HepG2 (cell line): ENCODE data around the gene PTPN18. TPM values are rescaled to one million over a fixed set of nuclear protein-coding genes. Genes with fewer than 3 reads are reported as not detected.

Experiments used
- ARNT2 ChIP-seq: sonication (generic); formaldehyde crosslinking; IDR thresholded peaks from 2 replicates; pipeline ENCODE4 v1.8.0; 2022; ENCODE audit warnings: mild to moderate bottlenecking, low read depth, missing genetic modification reagents, moderate library complexity
- ATF7 ChIP-seq, 2 experiments: fragments of 450-650 bp in 1 of 2; sonication (generic) in 1 of 2; formaldehyde crosslinking in 1 of 2; IDR thresholded peaks; 2 replicates each; pipeline versions ENCODE4 v1.4.0 to v1.6.1; 2016 to 2020; ENCODE audit warnings: antibody characterized with exemption in 1 of 2, mild to moderate bottlenecking in 1 of 2, missing genetic modification reagents in 1 of 2
- BATF2 ChIP-seq: sonication (generic); formaldehyde crosslinking; IDR thresholded peaks from 2 replicates; pipeline ENCODE4 v1.8.0; 2022; ENCODE audit warnings: mild to moderate bottlenecking, missing genetic modification reagents, moderate library complexity
- BRCA1 ChIP-seq: sonication (generic); formaldehyde crosslinking; IDR thresholded peaks from 2 replicates; pipeline ENCODE4 v1.4.0; 2020; ENCODE audit warnings: missing genetic modification reagents
- CBFB ChIP-seq: sonication (generic); formaldehyde crosslinking; IDR thresholded peaks from 2 replicates; pipeline ENCODE4 v1.4.0; 2020; ENCODE audit warnings: missing genetic modification reagents
- CENPBD1 ChIP-seq: sonication (generic); formaldehyde crosslinking; IDR thresholded peaks from 2 replicates; pipeline ENCODE4 v1.8.0; 2022; ENCODE audit warnings: missing genetic modification reagents, low read depth, mild to moderate bottlenecking, borderline replicate concordance
- GABPA ChIP-seq, 2 experiments: IDR thresholded peaks; 2 replicates each; pipeline ENCODE4 v1.6.1; 2011 to 2016; ENCODE audit warnings: low read depth in 2 of 2, low read length in 1 of 2, missing biosample characterization in 1 of 2, missing genetic modification characterization in 1 of 2
- HIVEP1 ChIP-seq: sonication (generic); formaldehyde crosslinking; IDR thresholded peaks from 2 replicates; pipeline ENCODE4 v1.4.0; 2020; ENCODE audit warnings: mild to moderate bottlenecking, missing genetic modification reagents
- HNF1B ChIP-seq: sonication (generic); formaldehyde crosslinking; IDR thresholded peaks from 2 replicates; pipeline ENCODE4 v1.5.1; 2020; ENCODE audit warnings: mild to moderate bottlenecking, moderate library complexity, missing genetic modification reagents
- HOXA5 ChIP-seq: sonication (generic); formaldehyde crosslinking; IDR thresholded peaks from 2 replicates; pipeline ENCODE4 v1.4.0; 2020; ENCODE audit warnings: missing genetic modification reagents
- IKZF1 ChIP-seq: fragments of 450-650 bp; IDR thresholded peaks from 2 replicates; pipeline ENCODE4 v1.7.1; 2016
- KDM1A ChIP-seq: IDR thresholded peaks from 2 replicates; pipeline ENCODE4 v1.6.1; 2016; ENCODE audit warnings: missing compliant biosample characterization
- LCORL ChIP-seq, 2 experiments: fragments of 450-650 bp in 1 of 2; sonication (generic) in 1 of 2; formaldehyde crosslinking in 1 of 2; IDR thresholded peaks; 2 replicates each; pipeline versions ENCODE4 v1.5.0 to v1.6.1; 2017 to 2020; ENCODE audit warnings: antibody characterized with exemption in 1 of 2, missing genetic modification reagents in 1 of 2
- MTA1 ChIP-seq: sonication (generic); formaldehyde crosslinking; IDR thresholded peaks from 2 replicates; pipeline ENCODE4 v1.4.0; 2020; ENCODE audit warnings: missing genetic modification reagents, mild to moderate bottlenecking, borderline replicate concordance
- NCOA1 ChIP-seq: sonication (generic); formaldehyde crosslinking; IDR thresholded peaks from 2 replicates; pipeline ENCODE4 v1.9.0; 2021; ENCODE audit warnings: missing genetic modification reagents
- NCOA2 ChIP-seq: sonication (generic); formaldehyde crosslinking; IDR thresholded peaks from 2 replicates; pipeline ENCODE4 v1.8.0; 2022; ENCODE audit warnings: inconsistent platforms
- RBM39 ChIP-seq: fragments of 200-400 bp; formaldehyde crosslinking; IDR thresholded peaks from one replicate; pipeline ENCODE4 v1.6.1; 2018; ENCODE audit warnings: antibody characterized with exemption, mild to moderate bottlenecking, low read depth, low read length; ENCODE audit not compliant: poor library complexity, severe bottlenecking
- RCOR2 ChIP-seq: IDR thresholded peaks from 2 replicates; pipeline ENCODE4 v1.6.1; 2016; ENCODE audit warnings: missing biosample characterization, missing genetic modification reagents
- RXRA ChIP-seq: sonication (generic); formaldehyde crosslinking; IDR thresholded peaks from 2 replicates; pipeline ENCODE4 v1.5.1; 2020; ENCODE audit warnings: missing genetic modification reagents
- ZBTB2 ChIP-seq: sonication (generic); formaldehyde crosslinking; IDR thresholded peaks from 2 replicates; pipeline ENCODE4 v1.8.0; 2022; ENCODE audit warnings: low read depth, missing genetic modification reagents
- ZBTB26 ChIP-seq: IDR thresholded peaks from 2 replicates; pipeline ENCODE4 v1.6.1; 2016; ENCODE audit warnings: missing compliant biosample characterization, missing genetic modification reagents, borderline replicate concordance
- ZFP1 ChIP-seq: IDR thresholded peaks from 2 replicates; pipeline ENCODE4 v1.6.1; 2016
- ZNF101 ChIP-seq: sonication (generic); formaldehyde crosslinking; IDR thresholded peaks from 2 replicates; pipeline ENCODE4 v1.4.0; 2020; ENCODE audit warnings: mild to moderate bottlenecking, low read depth, missing genetic modification reagents, borderline replicate concordance
- ZNF235 ChIP-seq: sonication (generic); formaldehyde crosslinking; IDR thresholded peaks from 2 replicates; pipeline ENCODE4 v1.8.1; 2023; ENCODE audit warnings: mild to moderate bottlenecking, missing genetic modification reagents, borderline replicate concordance
- ZNF562 ChIP-seq: sonication (generic); formaldehyde crosslinking; IDR thresholded peaks from 2 replicates; pipeline ENCODE4 v1.8.0; 2022; ENCODE audit warnings: missing genetic modification reagents, borderline replicate concordance
- ZNF564 ChIP-seq: sonication (generic); formaldehyde crosslinking; IDR thresholded peaks from 2 replicates; pipeline ENCODE4 v1.8.1; 2023; ENCODE audit warnings: mild to moderate bottlenecking, missing genetic modification reagents
- polyA plus RNA-seq, 8 experiments: library from polyadenylated mRNA; depleted of rRNA in 3 of 8; stranded (reverse) in 7 of 8; unstranded in 1 of 8; fragments of >200 nt; fragmentation: Illumina TruSeq in 4 of 8; extraction: Trizol in 4 of 8; gene quantifications; 2 replicates each; pipeline versions ENCODE4 v1.2.1 to v1.2.3, GENCODE V29; 2011 to 2016; ENCODE audit warnings: low read depth in 4 of 8, missing spikeins in 1 of 8, mixed read lengths in 1 of 8; ENCODE audit not compliant: insufficient read depth in 1 of 8
- total RNA-seq, 5 experiments: library from RNA; depleted of rRNA; stranded (reverse); fragments of >200 nt; fragmentation: Illumina TruSeq; extraction: Trizol; gene quantifications; 2 replicates each; pipeline ENCODE4 v1.2.3, GENCODE V29; 2016; ENCODE audit warnings: low read depth in 1 of 5

The PTPN18 gene
- total and polyA plus RNA-seq, 2 of the 13 experiments (the other 11 are each of a cell fraction or from before 2014, with no cell fraction given) = 14.8 to 39.6 TPM

- TF ChIP-seq ARNT2 (CRISPR knock-in tag) (no peak), ZBTB26 (CRISPR knock-in tag) (no peak), ZNF562 (CRISPR knock-in tag) (no peak), ZNF235 (no peak), ATF7 (IDR thresholded peaks at IDR 0.05) (no peak), ATF7 (CRISPR knock-in tag; IDR thresholded peaks at IDR 0.05) (no peak), RXRA (CRISPR knock-in tag) (no peak), CBFB (CRISPR knock-in tag) (no peak), RCOR2 (CRISPR knock-in tag) (peak; percentile 12; the same call in 1 of the 2 replicates), HNF1B (CRISPR knock-in tag) (no peak), ZFP1 (CRISPR knock-in tag) (no peak), NCOA2 (CRISPR knock-in tag) (no peak), BRCA1 (no peak), IKZF1 (no peak), HIVEP1 (0 out of 2 replicates have a peak, but pooled peaks have one; percentile 16), HOXA5 (CRISPR knock-in tag) (no peak), ZBTB2 (no peak), KDM1A (no peak), NCOA1 (no peak), GABPA (IDR thresholded peaks at IDR 0.05; ENCODE audit: low read depth, low read length) (0 out of 2 replicates have a peak, but pooled peaks have one; percentile 19), GABPA (CRISPR knock-in tag; IDR thresholded peaks at IDR 0.05; ENCODE audit: low read depth) (peak; percentile 33), MTA1 (peak; percentile 5; the same call in 1 of the 2 replicates), ZNF101 (CRISPR knock-in tag) (no peak), RBM39 (peak; percentile 14), CENPBD1 (CRISPR knock-in tag) (no peak), BATF2 (CRISPR knock-in tag) (no peak), ZNF564 (CRISPR knock-in tag) (no peak), LCORL (IDR thresholded peaks at IDR 0.05) (no peak), LCORL (CRISPR knock-in tag; IDR thresholded peaks at IDR 0.05) (peak; percentile 29; the same call in 1 of the 2 replicates)
These were observed 34.7 kb downstream of the PTPN18 start (continued) for GRCh38 chr2:130390460-130391057.
